DMS 273 (cell line): ENCODE data around the gene OPTN.

Experiments used
- DNase-seq: peaks from one replicate; lab custom pipeline; 2025; ENCODE audit not compliant: unreplicated experiment; lab: John Stamatoyannopoulos, UW

The OPTN gene

DNA sequence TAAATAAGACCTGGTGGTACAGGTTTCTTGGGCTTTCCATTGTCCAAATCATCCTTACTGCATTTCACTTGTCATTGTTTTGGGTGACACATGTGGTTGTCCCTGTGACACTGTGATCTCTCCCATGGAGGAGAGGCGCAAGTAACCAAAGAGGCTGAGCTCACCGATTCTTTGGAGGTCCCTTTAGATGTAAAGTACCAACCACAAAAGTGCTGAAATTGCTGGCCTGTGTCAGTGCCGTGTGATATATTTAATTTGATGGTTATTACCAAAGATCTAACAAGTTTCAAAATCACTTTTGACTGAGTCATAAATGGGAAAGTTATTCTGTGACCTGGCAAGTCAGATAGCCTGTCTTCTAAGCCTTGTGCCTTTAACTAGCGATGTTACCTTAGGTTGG lies 80.8 kb downstream of the OPTN start:
- DNase-seq = no peak

DNA sequence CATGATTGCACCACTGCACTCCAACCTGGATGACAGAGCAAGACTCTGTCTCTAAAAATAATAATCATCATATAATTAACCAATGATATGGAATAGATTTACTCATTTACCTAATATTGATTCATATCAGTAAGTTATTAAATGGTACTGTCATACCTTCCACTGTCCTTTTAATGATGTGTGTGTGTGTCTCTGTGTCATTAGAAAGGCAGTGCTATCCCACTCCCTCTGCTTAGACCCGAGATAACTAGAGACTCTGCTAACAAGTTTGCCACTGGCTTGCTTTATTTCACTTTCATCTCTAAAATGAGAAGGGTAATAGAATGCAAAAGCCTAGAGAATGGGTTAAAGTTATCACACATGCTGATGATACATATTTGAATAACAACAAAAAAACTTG lies 82.5 kb downstream of the OPTN start:
- DNase-seq = no peak

DNA sequence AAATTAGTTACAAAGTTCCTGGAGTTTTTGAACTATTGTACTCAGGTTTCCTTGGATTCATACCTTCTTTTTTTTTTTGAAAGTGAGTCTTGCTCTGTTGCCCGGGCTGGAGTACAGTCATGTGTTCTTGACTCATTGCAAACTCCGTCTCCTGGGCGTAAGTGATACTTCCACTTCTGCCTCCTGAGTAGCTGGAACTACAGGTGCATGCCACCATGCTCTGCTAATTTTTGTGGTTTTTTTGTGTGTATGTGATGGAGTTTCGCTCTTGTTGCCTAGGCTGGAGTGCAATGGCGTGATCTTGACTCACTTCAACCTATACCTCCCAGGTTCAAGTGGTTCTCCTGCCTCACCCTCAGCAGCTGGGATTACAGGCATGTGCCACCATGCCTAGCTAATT lies 83.7 kb downstream of the OPTN start:
- no peak for DNase-seq

DNA sequence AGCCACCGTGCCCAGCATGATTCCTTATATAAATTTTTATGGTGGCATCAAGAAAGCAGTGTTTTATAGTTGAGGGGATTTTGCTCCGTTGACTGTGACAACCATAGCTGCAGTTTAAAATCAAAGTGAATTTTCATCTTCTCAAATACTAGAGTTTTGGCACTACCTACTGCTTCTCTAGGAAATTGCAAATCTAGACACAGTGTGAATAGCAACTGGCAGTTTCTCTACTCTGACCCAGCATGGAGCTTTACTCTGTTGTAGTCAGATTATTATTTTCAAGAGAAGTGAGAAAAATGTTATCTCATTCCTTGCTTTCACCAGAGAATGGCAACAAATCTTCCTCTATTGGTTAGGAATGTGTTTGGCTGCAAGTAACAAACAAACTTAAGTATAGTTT lies 84.3 kb downstream of the OPTN start:
- no peak for DNase-seq

DNA sequence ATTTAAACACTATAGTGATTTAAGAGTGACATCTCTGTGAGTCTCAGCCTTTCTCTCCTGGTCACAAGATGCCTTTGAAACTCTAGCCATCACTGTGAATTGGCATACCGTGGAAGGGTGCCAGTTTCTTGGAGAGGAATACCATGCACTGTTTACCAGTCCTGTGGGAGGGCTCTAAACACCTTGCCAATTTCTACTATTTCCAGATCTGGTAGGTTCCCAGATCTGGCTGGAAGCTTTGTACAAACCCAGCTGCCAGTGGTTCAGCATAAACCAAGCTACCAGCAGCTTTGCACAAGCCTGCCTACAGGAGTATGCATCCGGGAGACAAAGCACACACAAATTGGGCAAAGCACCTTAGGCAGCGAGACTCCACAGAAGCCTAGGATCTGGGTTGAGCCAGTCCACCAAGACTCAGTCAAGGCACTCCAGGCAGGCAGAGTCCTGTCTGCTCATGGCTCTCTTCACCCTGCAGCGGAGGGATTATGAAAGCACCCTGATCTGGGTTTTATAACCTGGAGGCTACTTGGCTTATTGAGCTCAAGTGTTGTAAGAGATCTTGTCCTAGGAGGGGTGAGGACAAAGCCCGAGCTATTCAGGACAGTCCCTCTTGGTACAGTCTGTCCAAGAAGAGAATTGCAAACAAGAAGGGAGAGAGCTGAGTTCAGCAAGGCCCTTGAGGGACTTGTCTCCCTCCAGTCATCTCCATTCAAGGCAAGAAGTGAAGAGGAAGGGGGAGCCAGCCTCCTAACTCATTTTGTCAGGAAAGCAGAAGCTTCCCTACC lies 85.0 kb downstream of the OPTN start:
- DNase-seq = no peak

DNA sequence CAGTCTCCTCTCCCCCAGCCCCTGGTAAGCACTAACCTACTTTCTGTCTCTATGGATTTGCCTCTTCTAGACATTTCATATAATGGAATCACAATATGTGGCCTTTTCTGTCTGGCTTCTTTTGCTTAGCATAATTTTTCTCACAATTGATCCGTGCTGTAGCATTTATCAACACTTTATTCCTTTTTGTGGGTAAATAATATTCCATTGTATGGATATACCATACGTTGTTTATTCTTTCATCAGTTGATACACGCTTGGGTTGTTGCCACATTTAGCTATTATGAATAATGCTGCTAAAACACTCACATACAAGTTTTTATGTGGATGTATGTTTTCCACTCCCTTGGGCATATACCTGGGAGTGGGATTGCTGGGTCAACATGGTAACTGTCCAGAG lies 87.2 kb downstream of the OPTN start:
- DNase-seq = no peak
